GM19328 (cell line): ENCODE results near the gene ZNF324.
"Not testable (repeated sequence)": the region's sequence is repeated elsewhere in the genome, so short reads cannot be mapped to it uniquely, and the experiment has no call there.

Source experiments
- ATAC-seq: cut with Tn5 transposase; IDR thresholded peaks from one replicate; pipeline ENCODE4 v1.9.1; 2021; ENCODE audit warnings: mild to moderate bottlenecking, moderate library complexity; ENCODE audit not compliant: unreplicated experiment

ZNF324 gene

DNA sequence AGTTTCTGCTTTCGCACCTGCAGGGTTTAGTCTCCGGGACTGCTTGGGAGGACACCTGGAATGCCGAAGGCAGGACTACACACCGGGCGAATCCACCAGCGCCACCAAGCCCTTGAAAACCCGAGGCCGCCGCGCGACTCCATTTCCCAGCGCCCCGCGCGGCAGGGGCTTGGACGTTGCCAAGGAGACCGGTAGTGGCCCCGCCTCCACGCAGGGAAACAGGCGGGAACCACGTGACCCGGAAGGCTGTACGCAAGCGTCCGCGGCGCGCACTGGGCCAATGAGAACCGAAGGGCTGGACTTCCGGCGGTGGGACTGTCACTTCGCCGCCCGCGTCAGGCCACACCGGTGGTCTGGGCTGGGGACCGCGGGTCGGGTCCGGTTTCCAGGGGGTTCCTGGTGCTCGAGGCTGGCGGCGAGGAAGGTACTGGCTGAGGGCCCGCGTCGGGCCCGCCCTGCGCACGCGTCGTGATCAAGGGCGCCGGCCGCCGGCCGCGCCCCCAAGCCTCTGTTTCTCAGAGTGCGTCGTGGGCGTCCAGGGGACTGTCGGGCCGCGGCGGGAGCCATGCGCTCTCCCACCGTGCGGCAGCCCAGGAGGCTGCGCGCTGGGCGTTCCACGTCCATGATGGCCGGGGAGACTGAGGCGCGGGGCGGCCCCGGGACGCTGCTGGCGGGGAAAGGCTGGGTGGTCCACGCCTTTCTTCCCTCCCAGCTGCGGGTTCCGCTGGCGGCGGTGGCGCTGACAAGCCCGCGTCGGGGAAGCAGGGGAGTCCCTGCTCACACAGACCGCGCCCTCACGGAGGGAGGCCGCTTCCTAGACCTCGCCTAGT, at the start of gene ZNF324:
TSS of gene ZNF324 (plus strand) at position 321 of the 830 bp plus-strand sequence. CDS start 2,106 bp downstream, outside the sequence.
- peak; percentile 86 for ATAC-seq

DNA sequence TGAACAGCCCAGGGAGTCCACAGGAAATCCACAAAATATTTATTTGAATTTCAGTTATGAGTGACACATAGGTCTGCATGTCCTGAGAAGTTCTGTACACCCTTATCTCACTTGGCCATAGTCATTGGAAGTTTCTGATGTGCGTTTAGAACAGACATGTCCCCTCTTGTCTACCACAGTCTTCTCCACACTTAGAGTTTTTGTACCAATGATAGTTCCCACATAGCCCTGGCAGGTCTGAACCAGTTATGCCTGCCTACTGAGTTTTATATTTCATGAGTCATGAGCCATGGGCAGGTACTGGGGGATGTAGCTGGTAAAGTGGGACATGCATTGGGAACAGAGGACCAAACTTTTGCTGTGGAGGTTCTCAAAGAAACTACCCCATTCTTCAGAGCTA, 38.3 kb upstream of the ZNF324 start:
- ATAC-seq, result no peak

DNA sequence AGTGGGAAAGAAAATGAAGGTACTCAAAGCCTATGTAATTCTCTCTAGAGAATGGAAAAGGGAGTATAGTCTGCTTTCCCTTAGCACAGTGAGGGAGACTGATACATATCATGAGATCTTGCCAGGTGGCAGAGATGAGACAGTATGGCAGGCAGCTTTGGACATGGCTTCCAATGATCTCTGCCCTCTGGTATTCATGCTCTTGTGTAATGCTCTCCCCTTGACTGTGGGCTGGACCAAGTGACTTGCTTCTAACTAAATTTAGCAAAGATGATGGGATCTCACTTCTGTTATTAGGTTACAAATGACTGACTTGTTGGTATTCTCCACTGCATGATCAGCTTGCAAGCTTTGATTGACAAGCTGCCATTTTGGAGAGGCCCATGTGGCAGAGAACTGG, 37.1 kb upstream of the ZNF324 start:
- no peak for ATAC-seq

DNA sequence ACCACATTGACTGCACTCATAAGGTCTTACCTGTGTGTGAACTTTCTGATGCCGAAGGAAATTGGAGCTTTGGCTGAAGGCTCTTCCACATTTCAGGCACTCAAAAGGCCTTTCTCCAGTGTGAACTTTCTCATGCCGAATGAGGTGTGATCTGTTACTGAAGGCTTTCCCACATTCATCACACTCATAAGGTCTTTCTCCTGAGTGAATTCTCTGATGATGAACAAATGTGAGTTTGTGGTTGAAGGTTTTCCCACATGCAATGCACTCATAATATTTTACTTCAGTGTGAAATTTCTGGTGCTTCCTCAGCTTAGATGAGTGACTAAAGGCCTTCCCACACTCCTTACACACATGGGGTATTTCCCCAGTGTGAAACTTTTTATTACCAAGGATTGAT, 32.7 kb upstream of the ZNF324 start:
- ATAC-seq, result no peak

DNA sequence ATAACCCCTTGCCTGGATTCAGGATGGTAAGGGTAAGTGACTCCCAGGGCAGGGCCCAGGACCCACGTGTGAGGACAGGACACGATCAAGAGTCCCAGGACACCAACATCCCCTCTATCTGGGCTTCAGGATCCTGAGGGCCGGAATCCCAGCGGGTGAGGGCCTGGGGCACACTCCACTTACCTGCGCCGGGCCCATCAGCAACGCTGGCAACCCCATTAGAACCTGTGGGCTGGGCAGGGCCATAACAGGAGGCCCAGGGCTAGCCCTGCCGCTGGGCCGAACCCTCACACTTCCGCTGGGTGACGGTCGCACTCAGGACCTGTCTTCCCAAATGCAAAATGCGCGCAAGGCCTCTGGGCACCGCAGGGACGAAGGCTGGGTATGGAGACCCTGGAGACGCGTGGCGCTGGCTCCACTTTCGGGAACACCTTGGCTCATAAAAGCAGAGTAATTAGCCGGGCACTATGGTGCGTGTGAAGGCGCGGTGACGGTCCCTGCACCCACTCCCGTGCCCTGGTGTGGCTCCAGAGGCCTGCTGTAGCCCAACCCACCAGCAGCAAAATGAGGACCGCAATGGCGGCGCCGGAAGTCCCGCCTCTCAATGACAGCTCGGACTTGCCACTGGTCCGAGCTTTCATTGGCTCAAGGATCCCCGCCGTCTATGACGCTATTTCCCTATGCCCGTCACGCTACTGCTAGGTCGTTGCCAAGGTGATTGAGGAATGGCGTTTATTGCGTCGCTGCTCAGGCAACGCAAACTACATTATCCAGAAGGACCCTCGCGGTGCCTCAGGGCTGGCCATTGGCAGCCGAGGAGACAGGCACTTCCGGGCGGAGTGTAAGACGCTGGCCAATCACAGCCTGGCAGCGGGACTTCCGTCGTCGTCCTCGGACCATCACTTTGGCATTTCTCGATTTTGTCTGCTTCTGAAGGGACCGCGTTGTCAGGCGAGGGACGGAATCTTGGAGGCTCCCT, 27.0 kb upstream of the ZNF324 start, which contains the start of gene ZNF132:
TSS of gene ZNF132 (minus strand) at position 578 of the 979 bp plus-strand sequence. CDS start at position 246, 332 bp downstream.
- ATAC-seq, result peak; percentile 98

DNA sequence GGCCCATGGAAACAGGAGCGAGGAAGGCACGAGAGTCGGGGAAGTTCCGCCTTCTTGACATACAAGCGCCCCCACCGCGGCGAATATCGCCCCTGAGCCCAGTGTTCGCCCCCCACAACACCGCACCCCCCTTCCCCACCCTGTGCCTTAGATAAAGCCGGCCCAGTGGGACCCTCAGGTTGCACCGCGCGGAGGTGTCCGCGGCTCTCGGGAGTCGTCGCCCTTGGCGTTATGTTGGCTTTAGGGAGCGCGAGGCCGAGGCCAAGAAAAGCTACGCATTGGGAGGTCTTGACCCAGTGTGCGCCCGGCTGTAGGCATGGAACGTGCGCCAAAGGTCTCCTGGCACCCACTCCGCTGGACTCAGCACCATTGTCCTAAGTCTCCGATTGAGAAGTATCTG, 26.3 kb upstream of the ZNF324 start:
- no peak for ATAC-seq

DNA sequence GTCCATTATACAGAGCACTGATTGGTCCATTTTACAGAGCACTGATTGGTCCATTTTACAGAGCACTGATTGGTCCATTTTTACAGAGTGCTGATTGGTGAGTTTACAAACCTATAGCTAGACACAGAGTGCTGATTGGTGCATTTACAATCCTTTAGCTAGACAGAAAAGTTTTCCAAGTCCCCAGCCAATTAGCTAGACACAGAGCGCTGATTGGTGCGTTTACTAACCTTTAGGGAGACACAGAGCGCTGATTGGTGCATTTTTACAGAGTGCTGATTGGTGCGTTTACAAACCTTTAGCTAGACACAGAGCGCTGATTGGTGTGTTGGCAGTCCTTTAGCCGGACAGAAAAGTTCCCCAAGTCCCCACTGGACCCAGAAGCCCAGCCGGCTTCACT, 23.9 kb upstream of the ZNF324 start:
- ATAC-seq, result not testable (repeated sequence)

DNA sequence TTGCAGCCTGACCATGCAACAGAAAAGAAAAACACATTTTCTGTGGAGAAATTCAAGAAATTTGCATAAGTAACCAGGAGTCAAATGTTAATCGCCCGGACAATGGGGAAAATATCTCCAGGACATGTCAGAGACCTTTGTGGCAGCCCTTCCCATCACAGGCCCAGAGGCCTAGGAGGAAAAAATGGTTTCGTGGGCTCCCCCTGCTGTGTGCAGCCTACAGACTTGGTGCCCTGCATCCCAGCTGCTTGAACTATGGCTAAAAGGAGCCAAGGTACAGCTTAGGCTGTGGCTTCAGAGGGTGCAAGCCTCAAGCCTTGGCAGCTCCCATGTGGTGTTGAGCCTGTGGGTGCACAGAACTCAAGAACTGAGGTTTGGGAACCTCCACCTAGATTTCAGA, 18.0 kb upstream of the ZNF324 start:
- not testable (repeated sequence) for ATAC-seq

DNA sequence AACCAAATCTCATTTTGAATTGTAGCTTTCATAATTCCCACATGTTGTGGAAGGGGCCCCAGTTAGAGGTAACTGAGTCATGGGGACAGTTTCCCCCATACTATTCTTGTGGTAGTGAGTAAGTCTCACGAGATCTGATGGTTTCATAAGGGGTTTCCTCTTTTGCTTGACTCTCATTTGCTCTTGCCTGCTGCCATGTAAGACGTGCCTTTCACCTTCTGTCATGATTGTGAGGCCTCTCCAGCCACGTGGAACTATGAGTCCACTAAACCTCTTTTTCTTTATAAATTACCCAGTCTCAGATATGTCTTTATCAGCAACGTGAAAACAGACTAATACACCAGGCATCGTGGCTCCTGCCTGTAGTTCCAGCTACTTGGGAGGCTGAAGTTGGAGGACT, 16.9 kb upstream of the ZNF324 start:
- ATAC-seq, result not testable (repeated sequence)

DNA sequence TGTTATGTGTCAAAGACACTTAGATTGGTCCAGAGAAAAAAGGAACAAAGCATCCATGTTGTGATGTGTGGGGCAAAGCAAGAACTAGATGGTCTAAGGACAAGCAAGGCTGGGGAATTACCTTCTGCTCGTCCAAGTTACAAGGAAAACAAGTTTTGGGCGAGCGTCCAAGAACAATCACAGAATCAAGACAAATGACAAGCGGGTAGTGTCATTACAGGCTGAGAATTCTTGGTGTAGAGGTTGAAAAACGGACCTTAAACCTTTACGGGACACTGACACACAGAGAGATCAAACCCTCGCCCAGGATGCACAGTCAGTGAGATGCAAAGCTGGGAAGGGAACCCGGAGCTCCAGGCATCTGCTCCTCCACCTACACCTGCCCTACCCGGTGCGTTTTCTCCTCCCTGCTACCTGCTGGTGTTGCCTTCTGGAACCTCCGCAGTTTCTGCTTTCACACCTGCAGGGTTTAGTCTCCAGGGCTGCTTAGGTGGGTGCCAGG, 16.0 kb upstream of the ZNF324 start:
- ATAC-seq, result peak; percentile 7

DNA sequence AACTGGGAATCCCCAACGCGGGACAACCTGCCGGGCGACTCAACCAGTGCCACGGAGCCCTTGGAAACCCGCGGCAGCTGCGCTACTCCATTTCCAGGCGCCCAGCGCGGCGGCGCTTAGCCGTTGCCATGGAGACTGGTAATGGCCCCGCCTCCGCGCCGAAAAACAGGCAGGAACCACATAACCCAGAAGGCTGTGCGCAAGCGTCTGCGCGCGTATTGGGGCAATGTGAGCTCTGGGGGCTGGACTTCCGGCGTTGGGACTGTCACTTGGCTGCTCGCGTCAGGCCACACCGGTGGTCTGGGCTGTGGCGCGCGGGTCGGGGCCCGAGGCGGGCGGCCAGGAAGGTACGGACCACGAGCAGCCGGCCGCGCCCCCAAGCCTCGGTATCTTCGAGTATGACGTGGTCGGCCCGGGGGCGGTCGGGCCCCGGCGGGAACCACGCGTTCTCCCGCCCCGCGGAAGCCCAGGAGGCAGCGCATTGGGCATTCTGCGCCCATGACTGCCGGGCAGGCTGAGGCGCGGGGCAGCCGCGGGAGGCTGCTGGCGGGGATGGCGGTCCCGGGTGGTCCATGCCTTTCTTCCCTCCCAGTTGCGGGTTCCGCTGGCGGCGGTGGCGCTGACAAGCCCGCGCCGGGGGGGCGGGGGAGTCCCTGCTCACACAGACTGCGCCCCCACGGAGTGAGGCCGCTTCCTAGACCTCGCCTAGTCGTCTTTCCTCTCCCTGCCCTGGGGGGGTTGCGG, 15.3 kb upstream of the ZNF324 start, which contains the start of gene ZNF324B:
TSS of gene ZNF324B (plus strand) at position 265 of the 744 bp plus-strand sequence. CDS start 2,080 bp downstream, outside the sequence.
- peak; percentile 93 for ATAC-seq

DNA sequence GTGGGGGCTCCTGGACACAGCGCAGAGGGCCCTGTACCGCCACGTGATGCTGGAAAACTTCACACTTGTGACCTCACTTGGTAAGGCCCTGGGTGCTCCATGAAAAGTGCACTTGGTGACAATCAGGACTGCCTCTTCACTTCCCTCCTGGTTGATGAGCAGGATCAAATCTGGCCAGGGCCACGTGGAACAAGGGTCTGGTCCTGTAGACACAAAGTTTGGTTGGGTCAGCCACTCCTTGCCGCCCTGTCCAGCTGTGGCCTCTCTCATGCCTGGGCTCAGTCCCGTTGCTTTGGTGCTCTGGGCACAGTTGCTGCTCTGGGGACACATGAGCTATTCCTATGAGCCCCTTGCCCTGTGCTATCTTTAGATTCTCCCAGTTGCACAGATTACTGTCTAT, 13.1 kb upstream of the ZNF324 start:
- ATAC-seq, result no peak

DNA sequence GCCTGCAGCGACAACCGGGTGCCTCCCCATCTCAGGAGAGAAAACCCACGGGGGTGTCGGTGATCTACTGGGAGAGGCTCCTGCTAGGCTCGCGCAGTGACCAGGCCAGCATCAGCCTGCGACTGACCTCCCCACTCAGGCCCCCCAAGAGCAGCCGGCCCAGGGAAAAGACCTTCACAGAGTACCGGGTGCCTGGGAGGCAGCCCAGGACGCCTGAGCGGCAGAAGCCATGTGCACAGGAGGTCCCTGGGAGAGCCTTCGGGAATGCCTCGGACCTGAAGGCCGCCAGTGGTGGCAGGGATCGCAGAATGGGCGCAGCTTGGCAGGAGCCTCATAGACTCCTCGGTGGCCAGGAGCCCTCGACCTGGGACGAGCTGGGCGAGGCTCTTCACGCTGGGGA, 11.6 kb upstream of the ZNF324 start:
- ATAC-seq, result no peak

DNA sequence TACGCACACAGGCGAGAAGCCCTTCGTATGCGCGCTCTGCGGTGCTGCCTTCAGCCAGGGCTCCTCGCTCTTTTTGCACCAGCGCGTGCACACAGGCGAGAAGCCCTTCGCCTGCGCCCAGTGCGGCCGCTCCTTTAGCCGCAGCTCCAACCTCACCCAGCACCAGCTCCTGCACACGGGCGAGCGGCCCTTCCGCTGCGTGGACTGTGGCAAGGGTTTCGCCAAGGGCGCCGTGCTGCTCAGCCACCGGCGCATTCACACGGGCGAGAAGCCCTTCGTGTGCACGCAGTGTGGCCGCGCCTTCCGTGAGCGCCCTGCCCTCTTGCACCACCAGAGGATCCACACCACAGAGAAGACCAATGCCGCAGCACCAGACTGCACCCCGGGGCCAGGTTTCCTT, 10.8 kb upstream of the ZNF324 start:
- ATAC-seq, result no peak

DNA sequence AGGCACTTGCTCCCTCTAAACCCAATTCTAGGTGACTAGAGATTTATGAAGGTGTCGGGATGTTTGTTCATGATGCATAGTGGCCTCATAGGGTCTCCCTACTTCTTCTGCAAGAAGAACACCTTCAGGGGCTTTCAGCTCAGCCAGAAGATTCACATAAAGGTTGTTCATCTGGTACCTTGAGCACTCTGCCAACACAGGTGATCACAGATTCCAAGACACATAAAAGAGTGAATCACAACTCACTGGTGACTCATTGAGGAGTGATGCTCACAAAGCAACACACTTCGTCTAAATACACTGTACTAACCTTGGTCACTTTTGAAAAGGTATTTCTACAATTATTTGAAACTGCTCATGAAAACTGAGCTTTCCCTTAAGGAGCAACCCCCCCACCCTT, 6.8 kb upstream of the ZNF324 start:
- ATAC-seq, result no peak

DNA sequence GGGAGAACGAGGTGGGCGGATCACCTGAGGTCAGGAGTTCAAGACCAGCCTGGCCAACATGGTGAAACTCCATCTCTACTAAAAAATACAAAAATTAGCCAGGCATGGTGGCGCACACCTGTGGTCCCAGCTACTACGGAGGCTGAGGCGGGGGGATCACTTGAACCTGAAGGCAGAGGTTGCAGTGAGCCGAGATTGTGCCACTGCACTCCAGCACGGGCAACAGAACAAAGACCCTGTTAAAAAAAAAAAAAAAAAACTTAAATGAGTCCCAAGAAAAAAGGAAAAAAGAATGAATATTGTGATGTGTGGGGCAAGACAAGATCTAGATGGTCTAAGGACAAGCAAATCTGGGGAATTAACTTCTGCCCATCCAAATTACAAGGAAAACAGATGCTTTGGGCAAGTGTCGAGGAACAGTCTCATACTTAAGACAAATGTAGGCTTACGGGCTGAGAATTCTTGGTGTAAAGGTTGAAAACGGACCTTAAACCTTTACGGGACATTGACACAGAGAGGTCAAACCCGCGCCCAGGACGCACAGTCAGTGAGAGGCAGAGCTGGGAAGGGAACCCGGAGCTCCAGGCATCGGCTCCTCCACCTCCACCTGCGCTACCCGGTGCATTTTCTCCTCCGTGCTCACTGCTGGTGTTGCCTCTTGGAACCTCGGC, 656 bp upstream of the ZNF324 start:
- ATAC-seq, result peak; percentile 10

DNA sequence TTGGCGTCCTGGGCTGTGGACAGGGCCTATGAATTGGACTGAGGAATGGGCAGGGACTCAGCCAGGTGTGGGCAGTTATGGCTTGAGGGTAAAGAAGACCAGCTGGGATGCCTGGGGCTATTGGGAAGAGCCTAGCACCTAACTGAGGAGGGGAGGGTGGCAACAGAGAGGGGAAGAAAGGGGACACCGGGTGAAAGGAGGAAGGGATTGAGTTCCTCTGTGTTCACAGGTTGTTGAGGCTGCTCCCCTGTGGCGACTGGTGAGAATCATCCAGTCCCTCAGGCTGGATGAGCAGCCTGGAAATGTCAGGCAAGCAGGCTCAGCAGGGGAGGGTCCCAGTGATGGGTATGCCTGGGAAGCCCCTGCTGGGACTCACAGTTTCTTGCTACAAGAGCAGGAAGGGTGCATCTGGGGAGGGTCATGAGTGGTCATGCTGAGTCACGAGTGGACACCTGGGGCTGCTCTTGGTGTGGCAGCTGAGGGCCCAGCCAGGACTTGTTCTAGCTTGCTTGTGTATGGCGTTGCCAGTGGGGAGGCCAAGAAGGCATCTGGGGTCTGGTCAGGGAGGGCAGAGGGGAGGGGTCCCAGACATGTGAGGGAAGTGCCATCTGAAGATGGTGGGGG, 1.4 kb downstream of the ZNF324 start:
- ATAC-seq, result no peak

DNA sequence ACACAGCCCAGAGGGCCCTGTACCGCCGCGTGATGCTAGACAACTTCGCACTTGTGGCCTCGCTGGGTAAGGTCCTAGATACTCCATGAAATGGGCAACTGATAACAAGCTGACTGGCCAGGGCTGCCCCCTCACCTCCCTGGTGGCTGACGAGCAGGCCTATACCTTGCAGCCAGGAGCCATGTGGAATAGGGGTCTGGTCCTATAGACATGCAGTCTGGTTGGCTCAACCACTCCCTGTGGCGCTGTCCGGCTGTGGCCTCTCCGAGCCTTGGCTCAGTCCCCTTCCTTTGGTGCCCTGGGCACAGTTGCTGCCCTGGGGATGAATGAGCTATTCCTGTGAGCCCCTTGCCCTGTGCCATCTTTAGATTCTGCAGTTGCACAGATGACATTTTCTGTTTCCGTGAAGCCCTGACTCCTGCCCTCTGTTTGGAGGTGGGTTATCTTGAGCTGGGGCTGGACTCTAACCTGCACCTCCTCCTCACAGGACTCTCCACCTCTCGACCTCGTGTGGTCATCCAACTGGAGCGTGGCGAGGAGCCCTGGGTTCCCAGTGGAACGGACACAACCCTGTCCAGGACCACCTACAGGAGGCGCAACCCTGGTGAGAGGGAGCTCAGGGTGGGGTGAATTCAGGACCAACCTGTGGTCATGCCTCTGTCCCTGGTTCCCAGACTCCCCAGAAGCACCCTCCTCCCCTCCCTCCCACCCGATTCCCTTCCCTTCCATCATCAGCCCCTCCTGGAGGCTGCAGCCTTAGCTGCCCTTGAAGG, 2.5 kb downstream of the ZNF324 start:
- ATAC-seq, result no peak
